K562 (cell line): ENCODE data around the gene NRXN3. TPM values are rescaled to one million over a fixed set of nuclear protein-coding genes. Genes with fewer than 3 reads are reported as not detected.

ENCODE experiments used
- ATAC-seq: fragments of 200-7000 bp; cut with Tn5 transposase; 3 replicates; pipeline ENCODE4 v1.9.1; 2020; ENCODE audit warnings: moderate library complexity
- BruUV-seq: library from RNA; stranded (reverse); fragments of 400-500 nt; replicated peaks from 2 replicates; lab custom pipeline; 2021; lab: Mats Ljungman, UMichigan
- CTCF ChIA-PET: fragments of 300-600 bp; formaldehyde crosslinking; extraction: SDS; loops from one replicate; lab custom pipeline; 2021; ENCODE audit warnings: low intra/inter-chr PET ratio; lab: Yijun Ruan, JAX
- POLR2A ChIA-PET: fragments of 300-600, 350-650 bp; sonication (Branson Sonifier 250); formaldehyde crosslinking; extraction: SDS; loops from one replicate; lab custom pipeline; 2021; ENCODE audit warnings: antibody characterized with exemption, inconsistent platforms; lab: Yijun Ruan, JAX
- DNase-seq, 4 experiments: peaks; one replicate each; pipeline versions ENCODE4 v3.0.0 to v3.0.0-alpha.2; 2011 to 2018; ENCODE audit warnings: low spot score in 3 of 4, mixed read lengths in 3 of 4; ENCODE audit errors: extremely low read depth in 1 of 4
- FAIRE-seq: peaks from 2 replicates; lab custom pipeline; 2011; peaks lifted over from hg19 to GRCh38; lab: Jason Lieb, UNC
- H2AFZ ChIP-seq: 2 replicates; pipeline ENCODE4 v1.6.0; 2011; ENCODE audit warnings: low read depth, low read length, control low read depth, inconsistent platforms
- H3K27ac ChIP-seq: fragments of 200-600 bp; 3 replicates; pipeline ENCODE4 v1.8.0; 2011; ENCODE audit warnings: low read depth, mild to moderate bottlenecking, control low read depth, inconsistent platforms, low read length, moderate library complexity, mixed read lengths; ENCODE audit errors: extremely low read depth
- H3K27me3 ChIP-seq, 2 experiments: fragments of 300-600 bp in 1 of 2; 2 replicates in 1 of 2; 3 replicates in 1 of 2; pipeline versions ENCODE4 v1.6.0 to v1.8.0; 2011; ENCODE audit warnings: inconsistent platforms in 2 of 2, low read length in 2 of 2, mild to moderate bottlenecking in 1 of 2, mixed read lengths in 1 of 2, moderate library complexity in 1 of 2; ENCODE audit not compliant: control insufficient read depth in 2 of 2, insufficient read depth in 2 of 2
- H3K36me3 ChIP-seq: fragments of 300-600 bp; 3 replicates; pipeline ENCODE4 v1.8.0; 2011; ENCODE audit warnings: mild to moderate bottlenecking, low read length, inconsistent platforms; ENCODE audit not compliant: control insufficient read depth, insufficient read depth
- H3K4me1 ChIP-seq, 2 experiments: fragments of 200-600 bp in 1 of 2; replicated peaks in 1 of 2; 2 replicates in 1 of 2; 3 replicates in 1 of 2; pipeline versions ENCODE4 v1.5.1 to v1.8.0; 2011; ENCODE audit warnings: inconsistent platforms in 2 of 2, low read length in 2 of 2, mild to moderate bottlenecking in 1 of 2, mixed read lengths in 1 of 2, moderate library complexity in 1 of 2; ENCODE audit not compliant: control insufficient read depth in 2 of 2, insufficient read depth in 2 of 2
- H3K4me2 ChIP-seq: 2 replicates; pipeline ENCODE4 v1.6.1; 2011; ENCODE audit warnings: low read length, control low read depth, inconsistent platforms, mixed read lengths; ENCODE audit not compliant: insufficient read depth
- H3K4me3 ChIP-seq: fragments of 200-600 bp; sonication (generic), shearing (Covaris generic); 2 replicates; pipeline ENCODE4 v1.5.1; 2016; ENCODE audit warnings: control low read depth, inconsistent platforms
- H3K79me2 ChIP-seq: fragments of 200-600 bp; 3 replicates; pipeline ENCODE4 v1.8.0; 2011; ENCODE audit warnings: low read length, inconsistent platforms; ENCODE audit not compliant: control insufficient read depth, insufficient read depth
- H3K9ac ChIP-seq, 2 experiments: 2 replicates each; pipeline versions ENCODE4 v1.6.0 to v1.6.1; 2011; ENCODE audit warnings: low read depth in 2 of 2, low read length in 2 of 2, control low read depth in 1 of 2, inconsistent platforms in 1 of 2, mild to moderate bottlenecking in 1 of 2, mixed read lengths in 1 of 2; ENCODE audit not compliant: insufficient read depth in 1 of 2
- H3K9me1 ChIP-seq: one replicate; pipeline ENCODE4 v1.6.0; 2011; ENCODE audit warnings: inconsistent platforms, mild to moderate bottlenecking, low read length, moderate library complexity; ENCODE audit not compliant: control insufficient read depth, insufficient read depth
- H3K9me3 ChIP-seq: replicated peaks from 2 replicates; pipeline ENCODE4 v1.5.1; 2011; ENCODE audit warnings: low read depth, low read length, inconsistent platforms; ENCODE audit not compliant: control insufficient read depth, insufficient read depth
- H4K20me1 ChIP-seq: replicated peaks from 2 replicates; pipeline ENCODE4 v1.6.1; 2011; ENCODE audit warnings: low read length, inconsistent platforms, mixed read lengths; ENCODE audit not compliant: control insufficient read depth, insufficient read depth
- CBX1 ChIP-seq: sonication (generic); IDR thresholded peaks from 2 replicates; pipeline ENCODE4 v1.6.1; 2016; ENCODE audit warnings: antibody characterized with exemption, low read depth, mild to moderate bottlenecking
- ELF1 ChIP-seq: fragments of 200-800 bp; sonication (Bioruptor generic); IDR thresholded peaks from 2 replicates; pipeline ENCODE4 v1.6.1; 2016; ENCODE audit warnings: missing genetic modification characterization, missing compliant biosample characterization
- HDAC6 ChIP-seq: IDR thresholded peaks from 2 replicates; pipeline ENCODE4 v1.6.1; 2012; ENCODE audit warnings: low read depth, mild to moderate bottlenecking, control low read depth, inconsistent platforms, low read length, moderate library complexity
- HDGF ChIP-seq: fragments of 450-650 bp; IDR thresholded peaks from 2 replicates; pipeline ENCODE4 v1.6.1; 2016
- MTA1 ChIP-seq: fragments of 450-650 bp; IDR thresholded peaks from 2 replicates; pipeline ENCODE4 v1.6.1; 2017; ENCODE audit warnings: borderline replicate concordance
- NR1H2 ChIP-seq: sonication (generic); formaldehyde crosslinking; IDR thresholded peaks from 2 replicates; pipeline ENCODE4 v1.4.0; 2020; ENCODE audit warnings: mild to moderate bottlenecking, missing genetic modification reagents
- RB1 ChIP-seq: fragments of 450-650 bp; IDR thresholded peaks from 2 replicates; pipeline ENCODE4 v1.6.1; 2017; ENCODE audit warnings: low read depth, mild to moderate bottlenecking
- TAF1 ChIP-seq: IDR thresholded peaks from 2 replicates; pipeline ENCODE4 v1.6.1; 2011; ENCODE audit warnings: mild to moderate bottlenecking, low read length, moderate library complexity; ENCODE audit not compliant: insufficient read depth, control insufficient read depth, severe bottlenecking; ENCODE audit errors: extremely low read depth
- TCFL5 ChIP-seq: fragments of 250-450 bp; sonication (Bioruptor Pico); conservative IDR thresholded peaks from 2 replicates; pipeline ENCODE4 v1.6.1; 2021; ENCODE audit warnings: mild to moderate bottlenecking, moderate library complexity, matching md5 sums
- TRIM28 ChIP-seq: fragments of 450-650 bp; IDR thresholded peaks from 2 replicates; pipeline ENCODE4 v1.6.1; 2017
- in situ Hi-C: fragments of 300-500 bp; cut with MboI; formaldehyde crosslinking; loops from 4 replicates; pipeline ENCODE4 v1.15.0; 2018; ENCODE audit warnings: inconsistent platforms, mixed read lengths
- intact Hi-C: fragments of 100-400 bp; cut with micrococcal nuclease; formaldehyde crosslinking; loops from 2 replicates; pipeline ENCODE4 v1.14.2; 2022
- polyA plus RNA-seq, 8 experiments: library from polyadenylated mRNA; depleted of rRNA in 4 of 8; stranded (reverse) in 5 of 8; unstranded in 3 of 8; fragments of >200 nt; fragmentation: Nextera tagmentation in 2 of 8; fragmentation: Illumina TruSeq in 1 of 8; extraction: Ambion mirVana in 2 of 8; extraction: Trizol in 1 of 8; gene quantifications; 2 replicates each; pipeline versions ENCODE4 v1.2.1 to v1.2.3, GENCODE V29; 2011 to 2014; ENCODE audit warnings: inconsistent platforms in 1 of 8, missing spikeins in 1 of 8
- total RNA-seq, 7 experiments: library from RNA; depleted of rRNA in 6 of 7; stranded (reverse); fragments of >200 nt in 6 of 7; fragmentation: Illumina TruSeq in 2 of 7; extraction: Trizol in 2 of 7; gene quantifications; 2 replicates each; pipeline versions ENCODE4 v1.2.1 to v1.2.3, GENCODE V29; 2011 to 2021; ENCODE audit warnings: low replicate concordance in 1 of 7

NRXN3 gene
- total and polyA plus RNA-seq, 9 of the 15 experiments (the other 6 are each of a cell fraction or from before 2014, with no cell fraction given), result 0.09 TPM; not detected in 8

- no peak for ATAC-seq
- TF ChIP-seq RB1, result no peak
- TF ChIP-seq CBX1, result no peak
- no peak for TF ChIP-seq HDAC6
- TF ChIP-seq NR1H2 (CRISPR knock-in tag), result no peak
- TF ChIP-seq TCFL5 (CRISPR knock-in tag), result no peak
- TF ChIP-seq TAF1, result no peak
- no peak for TF ChIP-seq HDGF
- TF ChIP-seq ELF1, result no peak
- TF ChIP-seq TRIM28, result no peak
- TF ChIP-seq MTA1, result no peak
- no peaks in the 10 kb centered on the region for H3K36me3 ChIP-seq
- no peaks in the 10 kb centered on the region for H3K79me2 ChIP-seq
- ChIA-PET CTCF (no interaction called here), POLR2A (no interaction called here)
- no peak overlapping the region for H3K4me2 ChIP-seq
- no peak for FAIRE-seq
- no peaks in the 10 kb centered on the region for H3K27me3 ChIP-seq
- no peaks in the 10 kb centered on the region for H3K4me1 ChIP-seq
- BruUV-seq, result no TSS peak
- no peaks in the 10 kb centered on the region for H4K20me1 ChIP-seq
- H3K9me1 ChIP-seq, result no peaks in the 10 kb centered on the region
- H3K9me3 ChIP-seq, result no peaks in the 10 kb centered on the region
- no peak overlapping the region for H3K27ac ChIP-seq
- no peak overlapping the region for H2AFZ ChIP-seq
- intact Hi-C loops, result no loop called here
- no peak overlapping the region for H3K9ac ChIP-seq
- in situ Hi-C loops, result no loop called here
- H3K4me3 ChIP-seq, result no peak overlapping the region
- no peak for DNase-seq
These were observed 504.6 kb downstream of the NRXN3 start for GRCh38 chr14:78674820-78675219.
